Measurements from ENCODE around the gene RNF212B. TPM values are rescaled to one million over a fixed set of nuclear protein-coding genes. Genes with fewer than 3 reads are reported as not detected.

The RNF212B gene
- total and polyA plus RNA-seq, 2 of the 13 experiments (the other 11 are each of a cell fraction or from before 2014, with no cell fraction given) = 0.05 TPM; not detected in 1

DNA sequence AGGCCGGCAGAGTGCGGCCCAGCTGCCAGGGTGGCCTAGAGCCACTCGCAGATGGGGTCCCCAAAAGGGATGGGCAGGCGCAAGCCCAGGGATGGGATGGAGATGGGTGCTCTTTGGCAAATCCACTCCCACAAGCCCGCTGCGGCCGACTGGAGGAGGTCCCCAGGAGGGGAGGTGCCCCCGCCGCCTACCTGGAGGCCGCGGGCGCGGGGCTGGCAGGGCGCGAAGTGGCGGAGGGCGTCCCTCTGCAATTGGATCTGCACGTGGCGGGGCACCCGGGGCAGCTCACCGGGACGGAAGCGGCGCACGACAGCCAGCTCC, 64.2 kb downstream of the RNF212B start (continued):
- no peak for TF ChIP-seq ZC3H13 (CRISPR knock-in tag; IDR thresholded peaks at IDR 0.05)
- TF ChIP-seq KDM5B (CRISPR knock-in tag; IDR thresholded peaks at IDR 0.05; ENCODE audit: borderline replicate concordance) = no peak; the same call in 1 of the 2 replicates
- TF ChIP-seq ZNF431 (CRISPR knock-in tag; IDR thresholded peaks at IDR 0.05; ENCODE audit: borderline replicate concordance, low read depth) = no peak
- peak; percentile 97 for TF ChIP-seq KLF6 (CRISPR knock-in tag; IDR thresholded peaks at IDR 0.05)
- TF ChIP-seq, protein P1, sequence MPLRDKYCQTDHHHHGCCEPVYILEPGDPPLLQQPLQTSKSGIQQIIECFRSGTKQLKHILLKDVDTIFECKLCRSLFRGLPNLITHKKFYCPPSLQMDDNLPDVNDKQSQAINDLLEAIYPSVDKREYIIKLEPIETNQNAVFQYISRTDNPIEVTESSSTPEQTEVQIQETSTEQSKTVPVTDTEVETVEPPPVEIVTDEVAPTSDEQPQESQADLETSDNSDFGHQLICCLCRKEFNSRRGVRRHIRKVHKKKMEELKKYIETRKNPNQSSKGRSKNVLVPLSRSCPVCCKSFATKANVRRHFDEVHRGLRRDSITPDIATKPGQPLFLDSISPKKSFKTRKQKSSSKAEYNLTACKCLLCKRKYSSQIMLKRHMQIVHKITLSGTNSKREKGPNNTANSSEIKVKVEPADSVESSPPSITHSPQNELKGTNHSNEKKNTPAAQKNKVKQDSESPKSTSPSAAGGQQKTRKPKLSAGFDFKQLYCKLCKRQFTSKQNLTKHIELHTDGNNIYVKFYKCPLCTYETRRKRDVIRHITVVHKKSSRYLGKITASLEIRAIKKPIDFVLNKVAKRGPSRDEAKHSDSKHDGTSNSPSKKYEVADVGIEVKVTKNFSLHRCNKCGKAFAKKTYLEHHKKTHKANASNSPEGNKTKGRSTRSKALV (CRISPR knock-in tag; IDR thresholded peaks at IDR 0.05) = no peak; the same call in none of the 2 replicates
- TF ChIP-seq, protein P2, sequence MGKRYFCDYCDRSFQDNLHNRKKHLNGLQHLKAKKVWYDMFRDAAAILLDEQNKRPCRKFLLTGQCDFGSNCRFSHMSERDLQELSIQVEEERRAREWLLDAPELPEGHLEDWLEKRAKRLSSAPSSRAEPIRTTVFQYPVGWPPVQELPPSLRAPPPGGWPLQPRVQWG (CRISPR knock-in tag; IDR thresholded peaks at IDR 0.05; ENCODE audit: borderline replicate concordance, low read depth) = no peak
- peak; percentile 96; the same call in 1 of the 2 replicates for TF ChIP-seq ZNF484 (CRISPR knock-in tag; IDR thresholded peaks at IDR 0.05; ENCODE audit: borderline replicate concordance, low read depth)
- TF ChIP-seq ZNF432 (CRISPR knock-in tag; IDR thresholded peaks at IDR 0.05; ENCODE audit: borderline replicate concordance) = no peak
- peak; percentile 89 for TF ChIP-seq HDAC2 (CRISPR knock-in tag; IDR thresholded peaks at IDR 0.05)
- TF ChIP-seq PLRG1 (conservative IDR thresholded peaks at IDR 0.05) = no peak
- no peak for TF ChIP-seq CCAR2 (optimal IDR thresholded peaks at IDR 0.05; ENCODE audit: low read depth, low read length)
- TF ChIP-seq ZNF543 (CRISPR knock-in tag; IDR thresholded peaks at IDR 0.05) = peak; percentile 97
- TF ChIP-seq, protein P3, sequence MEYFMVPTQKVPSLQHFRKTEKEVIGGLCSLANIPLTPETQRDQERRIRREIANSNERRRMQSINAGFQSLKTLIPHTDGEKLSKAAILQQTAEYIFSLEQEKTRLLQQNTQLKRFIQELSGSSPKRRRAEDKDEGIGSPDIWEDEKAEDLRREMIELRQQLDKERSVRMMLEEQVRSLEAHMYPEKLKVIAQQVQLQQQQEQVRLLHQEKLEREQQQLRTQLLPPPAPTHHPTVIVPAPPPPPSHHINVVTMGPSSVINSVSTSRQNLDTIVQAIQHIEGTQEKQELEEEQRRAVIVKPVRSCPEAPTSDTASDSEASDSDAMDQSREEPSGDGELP (IDR thresholded peaks at IDR 0.05; ENCODE audit: borderline replicate concordance, low read depth) = peak; percentile 92
- TF ChIP-seq, protein P4, sequence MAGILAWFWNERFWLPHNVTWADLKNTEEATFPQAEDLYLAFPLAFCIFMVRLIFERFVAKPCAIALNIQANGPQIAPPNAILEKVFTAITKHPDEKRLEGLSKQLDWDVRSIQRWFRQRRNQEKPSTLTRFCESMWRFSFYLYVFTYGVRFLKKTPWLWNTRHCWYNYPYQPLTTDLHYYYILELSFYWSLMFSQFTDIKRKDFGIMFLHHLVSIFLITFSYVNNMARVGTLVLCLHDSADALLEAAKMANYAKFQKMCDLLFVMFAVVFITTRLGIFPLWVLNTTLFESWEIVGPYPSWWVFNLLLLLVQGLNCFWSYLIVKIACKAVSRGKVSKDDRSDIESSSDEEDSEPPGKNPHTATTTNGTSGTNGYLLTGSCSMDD (CRISPR knock-in tag; IDR thresholded peaks at IDR 0.05) = 0 out of 2 replicates have a peak, but pooled peaks have one; percentile 76
- peak; percentile 96 for TF ChIP-seq ZFAT (CRISPR knock-in tag; conservative IDR thresholded peaks at IDR 0.05)
- TF ChIP-seq GTF3A (CRISPR knock-in tag; conservative IDR thresholded peaks at IDR 0.05) = no peak
- peak; percentile 44; the same call in 1 of the 2 replicates for TF ChIP-seq FOXM1 (CRISPR knock-in tag; IDR thresholded peaks at IDR 0.05)
- 0 out of 2 replicates have a peak, but pooled peaks have one; percentile 2 for TF ChIP-seq ELF4 (CRISPR knock-in tag; IDR thresholded peaks at IDR 0.05; ENCODE audit: borderline replicate concordance)
- TF ChIP-seq, protein P5, sequence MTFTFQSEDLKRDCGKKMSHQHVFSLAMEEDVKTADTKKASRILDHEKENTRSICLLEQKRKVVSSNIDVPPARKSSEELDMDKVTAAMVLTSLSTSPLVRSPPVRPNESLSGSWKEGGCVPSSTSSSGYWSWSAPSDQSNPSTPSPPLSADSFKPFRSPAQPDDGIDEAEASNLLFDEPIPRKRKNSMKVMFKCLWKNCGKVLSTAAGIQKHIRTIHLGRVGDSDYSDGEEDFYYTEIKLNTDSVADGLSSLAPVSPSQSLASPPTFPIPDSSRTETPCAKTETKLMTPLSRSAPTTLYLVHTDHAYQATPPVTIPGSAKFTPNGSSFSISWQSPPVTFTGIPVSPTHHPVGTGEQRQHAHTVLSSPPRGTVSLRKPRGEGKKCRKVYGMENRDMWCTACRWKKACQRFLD (CRISPR knock-in tag; IDR thresholded peaks at IDR 0.05; ENCODE audit: borderline replicate concordance) = peak; percentile 85
- no peak for TF ChIP-seq THAP11 (CRISPR knock-in tag; IDR thresholded peaks at IDR 0.05)
- TF ChIP-seq ZNF776 (CRISPR knock-in tag; IDR thresholded peaks at IDR 0.05) = peak; percentile 92
- peak; percentile 99; the same call in 1 of the 2 replicates for TF ChIP-seq ZSCAN20 (CRISPR knock-in tag; IDR thresholded peaks at IDR 0.05; ENCODE audit: borderline replicate concordance)
- TF ChIP-seq IKZF1 (IDR thresholded peaks at IDR 0.05) = no peak
- TF ChIP-seq, protein P6, sequence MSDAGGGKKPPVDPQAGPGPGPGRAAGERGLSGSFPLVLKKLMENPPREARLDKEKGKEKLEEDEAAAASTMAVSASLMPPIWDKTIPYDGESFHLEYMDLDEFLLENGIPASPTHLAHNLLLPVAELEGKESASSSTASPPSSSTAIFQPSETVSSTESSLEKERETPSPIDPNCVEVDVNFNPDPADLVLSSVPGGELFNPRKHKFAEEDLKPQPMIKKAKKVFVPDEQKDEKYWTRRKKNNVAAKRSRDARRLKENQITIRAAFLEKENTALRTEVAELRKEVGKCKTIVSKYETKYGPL (CRISPR knock-in tag; IDR thresholded peaks at IDR 0.05) = peak; percentile 78
- TF ChIP-seq EZH2 (conservative IDR thresholded peaks at IDR 0.05; ENCODE audit: low read depth, low read length) = no peak
- TF ChIP-seq MTF2 (CRISPR knock-in tag; IDR thresholded peaks at IDR 0.05; ENCODE audit: borderline replicate concordance) = no peak
- TF ChIP-seq POLR2G (IDR thresholded peaks at IDR 0.05; ENCODE audit: low read depth, low read length) = no peak

Data from HepG2 (cell line).